GM12878 (cell line): ENCODE measurements around the gene ANGEL1. TPM values are rescaled to one million over a fixed set of nuclear protein-coding genes. Genes with fewer than 3 reads are reported as not detected.

Experiments used
- ATAC-seq: fragments of 200-7000 bp; cut with Tn5 transposase; 3 replicates; pipeline ENCODE4 v1.9.1; 2020; ENCODE audit warnings: mild to moderate bottlenecking, moderate library complexity
- BruUV-seq: library from RNA; stranded (reverse); fragments of 400-500 nt; replicated peaks from 2 replicates; lab custom pipeline; 2021; lab: Mats Ljungman, UMichigan
- CTCF ChIA-PET: fragments of 300-600 bp; sonication (Branson Sonifier 250); formaldehyde crosslinking; extraction: SDS; loops from one replicate; lab custom pipeline; 2021; ENCODE audit warnings: inconsistent platforms; lab: Yijun Ruan, JAX
- POLR2A ChIA-PET: fragments of 350-600 bp; formaldehyde crosslinking; extraction: SDS; loops from one replicate; lab custom pipeline; 2021; ENCODE audit warnings: inconsistent platforms; lab: Charles Lee
- RAD21 ChIA-PET: fragments of 300-600 bp; sonication (Branson Sonifier 250); formaldehyde crosslinking; loops from one replicate; lab custom pipeline; 2023; ENCODE audit warnings: antibody characterized with exemption; ENCODE audit not compliant: unreplicated experiment; lab: Charles Lee
- SMC1A ChIA-PET: fragments of 300-600 bp; sonication (Branson Sonifier 250); formaldehyde crosslinking; loops from one replicate; lab custom pipeline; 2023; ENCODE audit not compliant: unreplicated experiment, uncharacterized antibody; lab: Charles Lee
- DNase-seq: peaks from one replicate; pipeline ENCODE4 v3.0.0-alpha.2; 2011; ENCODE audit warnings: low read depth, low spot score
- FAIRE-seq: peaks from 3 replicates; lab custom pipeline; 2011; peaks lifted over from hg19 to GRCh38; lab: Jason Lieb, UNC
- H2AFZ ChIP-seq: 2 replicates; pipeline ENCODE4 v1.6.0; 2011; ENCODE audit warnings: low read depth, low read length, control low read depth; ENCODE audit not compliant: control insufficient read depth
- H3K27ac ChIP-seq: 2 replicates; pipeline ENCODE4 v1.5.1; 2011; ENCODE audit warnings: control low read depth; ENCODE audit not compliant: control insufficient read depth, insufficient read depth
- H3K27me3 ChIP-seq, 2 experiments: replicated peaks in 1 of 2; 2 replicates each; pipeline versions ENCODE4 v1.6.0 to v1.6.1; 2011; ENCODE audit warnings: low read length in 1 of 2; ENCODE audit not compliant: control insufficient read depth in 2 of 2, insufficient read depth in 2 of 2
- H3K36me3 ChIP-seq, 2 experiments: 2 replicates each; pipeline ENCODE4 v1.5.1; 2011; ENCODE audit warnings: low read length in 1 of 2; ENCODE audit not compliant: control insufficient read depth in 2 of 2, insufficient read depth in 2 of 2
- H3K4me1 ChIP-seq: 2 replicates; pipeline ENCODE4 v1.6.1; 2011; ENCODE audit warnings: mild to moderate bottlenecking, low read length, moderate library complexity, mixed read lengths; ENCODE audit not compliant: control insufficient read depth, insufficient read depth
- H3K4me2 ChIP-seq: 2 replicates; pipeline ENCODE4 v1.6.0; 2011; ENCODE audit warnings: control low read depth; ENCODE audit not compliant: control insufficient read depth, insufficient read depth
- H3K4me3 ChIP-seq: fragments of 200-600 bp; sonication (generic); 2 replicates; pipeline ENCODE4 v1.5.1; 2016
- H3K79me2 ChIP-seq: 2 replicates; pipeline ENCODE4 v1.6.0; 2011; ENCODE audit warnings: low read length; ENCODE audit not compliant: control insufficient read depth, insufficient read depth
- H3K9ac ChIP-seq: 2 replicates; pipeline ENCODE4 v1.8.0; 2011; ENCODE audit warnings: low read length, control low read depth, mixed read lengths; ENCODE audit not compliant: control insufficient read depth, insufficient read depth
- H3K9me3 ChIP-seq: replicated peaks from 3 replicates; pipeline ENCODE4 v1.5.1; 2011; ENCODE audit warnings: mild to moderate bottlenecking, low read length; ENCODE audit not compliant: control insufficient read depth, insufficient read depth
- H4K20me1 ChIP-seq: 2 replicates; pipeline ENCODE4 v1.6.0; 2011; ENCODE audit not compliant: control insufficient read depth, insufficient read depth
- IRF4 ChIP-seq: IDR thresholded peaks from 2 replicates; pipeline ENCODE4 v1.6.1; 2011; ENCODE audit warnings: low read depth, low read length
- KAT2A ChIP-seq: conservative IDR thresholded peaks from 2 replicates; pipeline ENCODE4 v1.6.1; 2011; ENCODE audit warnings: low read depth, low read length; ENCODE audit not compliant: control insufficient read depth
- MLLT1 ChIP-seq: fragments of 450-650 bp; IDR thresholded peaks from 2 replicates; pipeline ENCODE4 v1.6.1; 2016; ENCODE audit warnings: mild to moderate bottlenecking
- WGBS: methylation state at CpG from one replicate; pipeline ENCODE4 v1.1.6; 2016; ENCODE audit warnings: low lambda C conversion rate; ENCODE audit not compliant: insufficient replicate concordance, insufficient coverage; ENCODE audit errors: missing lambda C conversion rate; 5-methylcytosine and 5-hydroxymethylcytosine counted together
- in situ Hi-C: fragments of 300-500 bp; cut with MboI; formaldehyde crosslinking; loops from 9 replicates; pipeline ENCODE4 v1.14.3; 2018; ENCODE audit warnings: mixed read lengths
- intact Hi-C: fragments of 100-400 bp; cut with micrococcal nuclease; formaldehyde crosslinking; loops from one replicate; pipeline ENCODE4 v1.14.2; 2022; ENCODE audit not compliant: unreplicated experiment
- polyA plus RNA-seq, 11 experiments: library from polyadenylated mRNA; depleted of rRNA in 4 of 11; unstranded in 6 of 11; stranded (reverse) in 5 of 11; fragments of >200 nt; fragmentation: Nextera tagmentation in 4 of 11; fragmentation: Illumina TruSeq in 1 of 11; extraction: Ambion mirVana in 4 of 11; extraction: Trizol in 1 of 11; gene quantifications; 1 replicate in 1 of 11; 2 replicates in 10 of 11; pipeline versions ENCODE4 v1.2.1 to v1.2.3, GENCODE V29; 2011 to 2016; ENCODE audit warnings: inconsistent platforms in 2 of 11, missing spikeins in 2 of 11, low read depth in 1 of 11
- total RNA-seq, 4 experiments: library from RNA; depleted of rRNA in 3 of 4; stranded (reverse); fragments of >200 nt in 3 of 4; fragmentation: Illumina TruSeq in 1 of 4; extraction: Trizol in 1 of 4; gene quantifications; 2 replicates each; pipeline versions ENCODE4 v1.2.1 to v1.2.3, GENCODE V29; 2013 to 2021
- TF ChIP-seq, protein P1 (sequence below): fragments of 450-650 bp; IDR thresholded peaks from 2 replicates; pipeline ENCODE4 v1.6.1; 2017; ENCODE audit warnings: borderline replicate concordance

The ANGEL1 gene
- total and polyA plus RNA-seq, 10 of the 15 experiments (the other 5 are each of a cell fraction or from before 2014, with no cell fraction given): 1.7 to 29.7 (median 12.3) TPM

DNA sequence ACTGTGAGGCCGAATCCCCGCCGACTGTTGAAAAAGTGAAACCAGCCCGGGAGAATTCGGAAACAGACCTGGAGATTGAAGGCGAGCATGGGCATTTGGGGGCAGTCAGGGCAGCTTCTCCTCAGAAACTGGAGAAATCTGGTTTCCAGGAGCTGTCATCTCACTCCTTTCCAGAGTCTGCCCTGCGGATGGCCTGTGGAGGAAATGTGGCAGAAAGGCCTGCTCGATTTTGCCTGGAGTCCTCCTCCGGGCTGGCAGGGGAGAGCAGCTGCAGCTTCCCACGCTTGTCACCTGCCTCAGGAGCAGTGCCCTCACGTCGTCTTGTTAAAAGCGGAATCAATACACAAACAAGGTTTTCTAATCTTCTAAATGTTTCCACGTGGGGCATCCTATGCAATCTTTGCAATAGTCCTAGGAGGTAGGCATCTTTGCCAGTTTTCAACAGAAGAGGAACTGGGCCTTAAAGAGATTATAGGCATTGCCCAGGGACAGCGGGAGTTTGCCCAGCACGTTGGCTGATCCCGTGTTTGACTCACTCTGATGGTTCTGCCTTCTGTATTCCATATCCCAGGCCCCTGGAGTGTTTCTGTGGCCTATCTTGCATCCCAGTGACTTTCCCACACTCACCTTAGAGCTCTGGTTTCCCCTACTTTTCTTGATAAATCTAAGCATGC lies 15.8 kb upstream of the ANGEL1 start:
- WGBS: 49% methylated on average over 17 of the region's 17 CpGs
- intact Hi-C loops: no loop called here
- ChIA-PET CTCF (interaction anchor here (0.6 kb wide), 1 partner anchor 13 kb away, joined by 3 read pairs; no protein-coding TSS in a partner anchor), POLR2A (no interaction called here), SMC1A (no interaction called here)
- H4K20me1 ChIP-seq: no peaks in the 10 kb centered on the region
- no peak overlapping the region for H3K9ac ChIP-seq
- in situ Hi-C loops: no loop called here
- TF ChIP-seq MLLT1: no peak
- TF ChIP-seq IRF4: no peak
- TF ChIP-seq, protein P1, sequence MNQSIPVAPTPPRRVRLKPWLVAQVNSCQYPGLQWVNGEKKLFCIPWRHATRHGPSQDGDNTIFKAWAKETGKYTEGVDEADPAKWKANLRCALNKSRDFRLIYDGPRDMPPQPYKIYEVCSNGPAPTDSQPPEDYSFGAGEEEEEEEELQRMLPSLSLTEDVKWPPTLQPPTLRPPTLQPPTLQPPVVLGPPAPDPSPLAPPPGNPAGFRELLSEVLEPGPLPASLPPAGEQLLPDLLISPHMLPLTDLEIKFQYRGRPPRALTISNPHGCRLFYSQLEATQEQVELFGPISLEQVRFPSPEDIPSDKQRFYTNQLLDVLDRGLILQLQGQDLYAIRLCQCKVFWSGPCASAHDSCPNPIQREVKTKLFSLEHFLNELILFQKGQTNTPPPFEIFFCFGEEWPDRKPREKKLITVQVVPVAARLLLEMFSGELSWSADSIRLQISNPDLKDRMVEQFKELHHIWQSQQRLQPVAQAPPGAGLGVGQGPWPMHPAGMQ: no peak
- no peak for TF ChIP-seq KAT2A
- TF ChIP-seq, all 136 proteins: peak for 0
- no peak for DNase-seq
- H3K9me3 ChIP-seq: no peaks in the 10 kb centered on the region
- H3K79me2 ChIP-seq: no peaks in the 10 kb centered on the region
- RAD21 ChIA-PET: no interaction called here
- H3K4me1 ChIP-seq: no peaks in the 10 kb centered on the region
- no peak for ATAC-seq
- H3K4me2 ChIP-seq: no peak overlapping the region
- H2AFZ ChIP-seq: no peak overlapping the region
- no peaks in the 10 kb centered on the region for H3K36me3 ChIP-seq
- BruUV-seq: no TSS peak
- H3K27me3 ChIP-seq: peaks cover 0 to 3% of the 10 kb centered on the region in 2 experiments; a peak in 1 of 4 replicates
- no peak overlapping the region for H3K27ac ChIP-seq
- H3K4me3 ChIP-seq: no peak overlapping the region
- FAIRE-seq: no peak
